HG03095 (cell line): ENCODE measurements around the gene KIF1B.
"Not testable (repeated sequence)": the region's sequence is repeated elsewhere in the genome, so short reads cannot be mapped to it uniquely, and the experiment has no call there.

Experiments used
- ATAC-seq: cut with Tn5 transposase; IDR thresholded peaks from one replicate; pipeline ENCODE4 v1.9.1; 2021; ENCODE audit warnings: moderate library complexity; ENCODE audit not compliant: unreplicated experiment

The KIF1B gene

DNA sequence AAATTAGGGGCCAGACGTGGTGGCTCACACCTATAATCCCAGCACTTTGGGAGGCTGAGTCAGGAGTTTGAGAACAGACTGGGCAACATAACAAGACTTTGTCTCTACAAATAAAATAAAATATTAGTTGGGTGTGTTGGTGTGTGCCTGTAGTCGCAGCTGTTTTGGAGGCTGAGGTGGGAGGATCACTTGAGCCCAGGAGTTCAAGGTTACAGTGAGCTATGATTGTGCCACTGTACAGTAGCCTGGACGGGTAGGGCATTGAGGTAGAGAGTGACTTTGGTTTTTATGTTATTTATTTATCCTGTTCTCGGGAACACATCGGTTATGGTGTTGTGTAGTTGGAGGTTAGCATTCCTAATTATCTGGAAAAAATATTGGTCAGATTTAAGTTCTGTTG, 19.5 kb downstream of the KIF1B start:
- no peak for ATAC-seq

GRCh38 chr1:10232163-10232562, 21.8 kb downstream of the KIF1B start:
- no peak for ATAC-seq

DNA sequence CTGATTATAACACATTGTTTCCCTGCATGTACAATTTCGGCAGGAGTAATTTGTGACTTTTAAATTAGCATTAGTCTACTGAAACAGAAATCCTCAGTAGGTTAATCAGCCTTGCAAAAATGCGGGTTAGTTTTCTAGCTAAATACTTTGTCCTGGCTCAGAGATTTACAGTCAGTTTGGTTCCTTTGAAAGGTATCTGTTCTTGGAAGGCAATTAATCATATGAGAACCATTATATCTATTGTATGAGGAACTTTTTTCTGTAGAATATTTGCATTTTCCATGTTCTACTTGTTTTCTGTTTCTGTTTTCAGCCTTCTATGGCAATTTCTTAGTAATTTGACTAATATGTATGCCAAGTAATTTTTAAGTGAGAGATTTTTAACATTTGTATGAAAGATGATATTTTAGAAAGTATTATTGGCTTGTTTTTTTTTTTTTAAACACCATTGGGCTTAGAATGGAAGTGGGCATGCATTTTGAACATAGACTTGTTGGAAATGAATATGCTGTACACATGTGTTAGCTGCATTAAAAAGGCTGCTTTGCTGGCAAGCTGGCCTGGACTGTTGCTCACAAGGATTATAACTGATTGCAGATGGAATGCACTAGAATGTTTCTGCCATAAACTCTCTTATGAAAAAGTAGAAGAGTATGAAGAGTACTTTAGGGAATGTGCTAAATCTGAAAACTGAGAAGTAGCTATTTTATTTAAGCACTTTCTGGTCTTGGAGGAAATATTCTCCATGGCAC, 26.2 kb downstream of the KIF1B start:
- no peak for ATAC-seq

GRCh38 chr1:10237157-10237539, 26.8 kb downstream of the KIF1B start:
- no peak for ATAC-seq

- ATAC-seq = no peak
These were observed 31.8 kb downstream of the KIF1B start for GRCh38 chr1:10242135-10242534.

DNA sequence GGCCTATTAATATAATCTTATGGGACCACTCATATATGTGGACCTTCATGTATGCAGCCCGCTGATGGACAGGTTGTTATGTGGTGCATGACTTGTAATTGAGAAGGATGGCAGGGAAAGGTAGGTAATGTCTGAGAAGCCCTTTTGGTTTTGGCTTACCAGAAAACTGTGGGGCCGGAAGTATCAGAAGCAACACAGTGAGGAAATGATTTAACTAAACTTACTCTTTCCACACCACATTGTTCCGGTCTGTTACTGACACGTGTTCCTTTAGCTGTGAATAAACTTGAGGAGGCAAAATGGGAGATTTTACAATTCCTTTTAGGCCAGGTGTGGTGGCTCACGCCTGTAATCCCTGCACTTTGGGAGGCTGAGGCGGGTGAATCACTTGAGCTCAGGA, 32.4 kb downstream of the KIF1B start:
- ATAC-seq = no peak

DNA sequence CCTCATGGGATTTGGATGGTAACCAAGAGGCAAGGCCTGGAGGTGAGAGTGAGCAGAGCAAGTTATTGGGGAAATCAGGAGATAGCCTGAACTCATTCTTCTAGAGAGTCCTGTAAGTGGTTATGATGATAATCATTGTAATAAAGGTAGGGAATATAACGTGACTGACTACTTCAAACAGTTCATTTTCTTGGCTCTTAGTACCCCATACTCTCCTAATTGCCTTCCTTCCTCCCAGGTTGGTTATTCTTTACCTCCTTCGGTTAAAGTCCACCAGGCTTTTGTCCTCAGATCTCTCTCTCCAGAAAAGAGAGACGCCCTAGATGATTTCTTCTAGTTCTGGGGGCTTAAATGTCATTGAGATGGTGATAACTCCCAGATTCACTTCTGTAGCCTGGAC, 35.3 kb downstream of the KIF1B start:
- ATAC-seq = no peak

DNA sequence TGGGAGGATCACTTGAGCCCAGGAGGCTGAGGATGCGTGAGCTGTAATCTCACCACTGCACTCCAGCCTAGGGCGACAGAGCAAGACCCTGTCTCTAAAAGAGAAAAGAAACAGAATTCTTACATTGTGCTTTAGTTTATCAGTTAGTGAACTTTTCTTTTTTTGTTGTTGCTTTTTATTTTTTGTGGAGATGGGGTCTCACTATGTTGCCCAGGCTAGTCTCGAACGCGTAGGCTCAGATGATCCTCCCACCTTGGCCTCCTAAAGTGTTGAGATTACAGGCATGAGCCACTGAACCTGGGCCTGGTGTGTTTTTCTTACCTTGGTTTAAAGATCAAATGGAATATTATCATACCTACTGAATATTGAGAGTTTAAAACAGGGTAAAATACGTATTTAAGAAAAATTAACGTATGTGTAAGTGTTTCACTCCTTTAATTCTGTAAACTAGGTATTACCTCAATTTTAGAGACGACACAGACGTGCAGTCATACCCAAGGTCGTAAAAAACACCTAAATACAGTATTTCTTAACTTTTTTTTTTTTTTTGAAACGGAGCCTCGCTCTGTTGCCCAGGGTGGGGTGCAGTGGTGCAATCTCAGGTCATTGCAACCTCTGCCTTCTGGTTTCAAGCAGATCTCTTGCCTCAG, 39.6 kb downstream of the KIF1B start:
- ATAC-seq = no peak

- no peak for ATAC-seq
These were observed 40.3 kb downstream of the KIF1B start for GRCh38 chr1:10250663-10251062.

- ATAC-seq = not testable (repeated sequence)
These were observed 41.1 kb downstream of the KIF1B start for GRCh38 chr1:10251325-10252108.

DNA sequence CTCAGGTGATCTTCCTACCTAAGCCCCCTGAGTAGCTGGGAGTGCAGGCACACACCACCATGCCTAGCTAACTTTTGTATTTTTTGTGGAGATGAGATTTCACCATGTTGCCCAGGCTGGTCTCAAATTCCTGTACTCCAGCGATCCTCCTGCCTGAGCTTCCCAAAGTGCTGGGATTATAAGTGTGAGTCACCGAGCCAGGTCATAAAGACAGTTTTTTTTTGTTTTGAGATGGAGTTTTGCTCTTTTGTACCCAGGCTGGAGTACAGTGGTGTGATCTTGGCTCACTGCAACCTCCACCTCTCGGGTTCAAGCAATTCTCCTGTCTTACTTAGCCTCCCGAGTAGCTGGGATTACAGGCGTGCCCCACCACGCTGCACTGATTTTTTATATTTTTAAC, 42.1 kb downstream of the KIF1B start:
- no peak for ATAC-seq

DNA sequence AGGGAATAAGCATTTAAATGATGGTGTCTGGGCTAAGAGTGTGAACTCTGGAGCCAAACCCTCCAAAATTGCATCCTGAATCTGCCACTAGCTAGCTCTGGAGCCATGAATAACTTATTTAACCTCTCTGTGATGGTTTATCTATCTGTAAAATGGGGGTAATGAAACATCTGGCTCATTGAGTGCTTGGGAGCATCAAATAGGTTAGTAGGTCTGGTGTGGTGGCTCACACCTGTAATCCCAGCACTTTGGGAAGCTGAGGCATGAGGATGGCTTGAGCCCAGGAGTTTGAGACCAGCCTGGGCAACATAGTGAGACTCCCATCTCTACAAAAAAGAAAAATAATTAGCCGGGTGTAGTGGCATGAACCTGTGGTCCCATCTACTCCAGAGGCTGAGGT, 42.8 kb downstream of the KIF1B start:
- ATAC-seq = no peak

DNA sequence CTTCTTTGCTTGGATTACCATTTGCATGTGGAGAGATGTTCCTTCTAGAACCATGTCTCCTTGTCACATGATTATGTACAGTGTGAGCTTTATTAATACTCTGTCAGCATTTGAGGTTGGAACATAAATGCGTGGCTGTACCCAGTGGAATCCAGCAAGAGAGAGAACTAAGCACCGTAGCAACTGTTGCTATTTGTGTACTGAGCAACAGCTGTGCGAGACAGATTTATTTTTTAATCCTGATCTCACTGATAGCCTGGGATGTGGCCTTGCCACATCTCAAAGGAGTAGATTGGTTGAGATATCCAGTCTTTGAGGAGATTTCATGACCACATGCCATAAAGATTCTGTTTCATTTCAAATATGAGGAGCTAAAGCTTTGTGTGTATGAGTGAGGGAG, 43.4 kb downstream of the KIF1B start:
- ATAC-seq = no peak

GRCh38 chr1:10257851-10258250, 47.5 kb downstream of the KIF1B start:
- no peak for ATAC-seq

- not testable (repeated sequence) for ATAC-seq
These were observed 49.2 kb downstream of the KIF1B start for GRCh38 chr1:10259547-10259946.

DNA sequence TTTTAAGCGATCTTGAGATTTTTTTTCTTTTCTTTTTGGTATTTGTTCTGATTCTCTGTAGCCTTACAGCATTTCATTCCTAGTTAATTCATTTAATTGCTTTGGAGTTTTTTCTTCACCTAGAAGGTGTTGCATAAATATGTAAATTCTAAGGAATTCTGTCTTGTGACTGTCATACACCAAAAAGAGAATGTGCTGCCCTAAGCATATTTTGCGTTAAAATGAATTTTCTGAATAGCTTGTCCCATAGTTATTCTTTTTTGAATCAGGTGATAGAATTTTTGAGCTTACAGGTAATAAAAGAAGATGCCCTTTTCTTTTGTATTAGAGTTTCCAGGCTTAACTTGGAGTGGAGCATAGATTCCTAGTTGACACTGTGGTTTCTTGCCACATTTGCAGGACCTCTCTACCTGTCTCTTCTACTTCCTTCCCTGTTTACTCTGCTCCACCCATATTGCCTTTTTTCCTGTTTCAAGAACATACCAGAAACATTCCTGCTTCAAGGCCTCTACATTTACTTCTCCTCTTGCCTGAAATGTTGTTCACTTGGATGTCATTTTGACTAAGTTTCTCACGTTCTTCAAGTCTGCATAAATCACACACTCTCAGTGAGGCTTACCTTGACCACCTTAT, 53.2 kb downstream of the KIF1B start:
- ATAC-seq = no peak

GRCh38 chr1:10265027-10265426, 54.7 kb downstream of the KIF1B start:
- no peak for ATAC-seq

DNA sequence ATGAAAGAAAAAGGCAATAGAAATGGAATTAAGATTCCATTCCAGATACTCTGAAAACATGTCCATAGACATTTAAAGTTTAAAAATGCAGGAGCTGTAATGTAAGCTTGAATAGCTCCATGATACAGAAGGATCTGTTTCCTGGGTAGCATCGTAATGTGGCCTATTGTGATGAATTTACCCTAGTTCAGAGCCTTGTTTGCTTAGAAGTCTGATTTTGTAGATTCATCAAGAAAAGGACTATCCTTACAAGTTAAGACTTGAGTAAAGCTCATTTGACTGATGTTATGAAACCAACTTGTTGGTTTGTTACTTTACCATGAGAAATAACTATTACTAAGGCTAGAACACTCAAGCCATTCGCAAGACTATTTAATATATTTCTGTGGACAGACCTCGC, 55.5 kb downstream of the KIF1B start:
- ATAC-seq = no peak

DNA sequence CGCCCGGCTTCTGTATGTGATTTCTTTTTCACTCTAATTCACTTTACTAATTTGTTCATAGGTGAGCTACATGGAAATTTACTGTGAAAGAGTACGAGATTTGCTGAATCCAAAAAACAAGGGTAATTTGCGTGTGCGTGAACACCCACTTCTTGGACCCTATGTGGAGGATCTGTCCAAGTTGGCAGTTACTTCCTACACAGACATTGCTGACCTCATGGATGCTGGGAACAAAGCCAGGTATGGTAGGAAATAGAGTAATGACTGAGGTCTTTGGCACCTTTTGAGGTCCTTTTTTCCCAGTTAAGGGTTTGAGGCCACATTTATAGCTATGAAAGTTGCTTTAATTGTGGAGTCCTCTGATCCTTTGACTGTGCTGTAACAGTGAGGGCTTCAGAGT, 56.9 kb downstream of the KIF1B start:
- ATAC-seq = no peak

GRCh38 chr1:10267921-10268320, 57.6 kb downstream of the KIF1B start:
- no peak for ATAC-seq

- ATAC-seq = no peak
These were observed 60.7 kb downstream of the KIF1B start for GRCh38 chr1:10271090-10271489.

DNA sequence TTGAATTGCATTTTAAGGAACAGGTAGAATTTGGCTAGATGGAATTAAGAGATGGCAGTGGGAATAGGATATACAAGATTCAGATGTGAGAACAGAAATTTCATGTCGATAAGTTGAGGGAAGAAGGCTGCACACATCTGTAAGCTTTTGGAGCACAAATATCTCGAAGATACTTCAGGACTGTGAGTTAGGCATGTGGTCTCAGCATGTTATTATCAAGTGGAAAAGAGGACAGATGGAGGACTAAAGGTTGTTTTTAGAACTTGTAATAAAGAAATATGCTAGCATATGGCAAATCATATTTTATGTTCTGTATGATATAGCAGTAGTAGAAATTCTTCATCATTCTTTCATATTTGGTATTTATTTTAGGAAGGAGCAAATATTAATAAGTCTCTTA, 61.5 kb downstream of the KIF1B start:
- no peak for ATAC-seq
